HepG2 (cell line): Measurements from ENCODE around the gene DENND5B. TPM values are rescaled to one million over a fixed set of nuclear protein-coding genes. Genes with fewer than 3 reads are reported as not detected.

Source experiments
- ATAC-seq: fragments of 200-7000 bp; cut with Tn5 transposase; 3 replicates; pipeline ENCODE4 v1.9.1; 2020; ENCODE audit warnings: mild to moderate bottlenecking, moderate library complexity
- BruUV-seq: library from RNA; stranded (reverse); fragments of 400-500 nt; replicated peaks from 2 replicates; lab custom pipeline; 2021; lab: Mats Ljungman, UMichigan
- CTCF ChIA-PET: fragments of 300-600 bp; formaldehyde crosslinking; extraction: SDS; loops from one replicate; lab custom pipeline; 2021; ENCODE audit warnings: low total read pairs, inconsistent platforms, low intra/inter-chr PET ratio; lab: Yijun Ruan, JAX
- POLR2A ChIA-PET: fragments of 350-600 bp; sonication (Branson Sonifier 250); formaldehyde crosslinking; loops from one replicate; lab custom pipeline; 2020; ENCODE audit warnings: antibody characterized with exemption, inconsistent platforms; lab: Yijun Ruan, JAX
- DNase-seq: peaks from one replicate; pipeline ENCODE4 v3.0.0-alpha.2; 2015; ENCODE audit warnings: low spot score
- FAIRE-seq: peaks from 3 replicates; lab custom pipeline; 2011; peaks lifted over from hg19 to GRCh38; lab: Jason Lieb, UNC
- H2AFZ ChIP-seq: one replicate; pipeline ENCODE4 v1.6.1; 2011; ENCODE audit warnings: low read length, inconsistent platforms
- H3K27ac ChIP-seq: fragments of 300-600 bp; 3 replicates; pipeline ENCODE4 v1.8.0; 2011; ENCODE audit warnings: mixed run types, mild to moderate bottlenecking, mixed read lengths, low read length, inconsistent platforms; ENCODE audit not compliant: insufficient read depth; ENCODE audit errors: extremely low read length
- H3K27me3 ChIP-seq, 2 experiments: fragments of 200-600 bp in 1 of 2; 2 replicates in 1 of 2; 3 replicates in 1 of 2; pipeline versions ENCODE4 v1.6.0 to v1.8.0; 2011; ENCODE audit warnings: low read length in 2 of 2, mild to moderate bottlenecking in 2 of 2, moderate library complexity in 2 of 2, inconsistent platforms in 1 of 2; ENCODE audit not compliant: insufficient read depth in 2 of 2, control insufficient read depth in 1 of 2
- H3K36me3 ChIP-seq, 2 experiments: fragments of 200-600 bp in 1 of 2; replicated peaks in 1 of 2; 2 replicates in 1 of 2; 3 replicates in 1 of 2; pipeline versions ENCODE4 v1.5.1 to v1.8.0; 2011; ENCODE audit warnings: low read length in 2 of 2, inconsistent platforms in 1 of 2; ENCODE audit not compliant: insufficient read depth in 2 of 2, control insufficient read depth in 1 of 2
- H3K4me1 ChIP-seq: 2 replicates; pipeline ENCODE4 v1.5.1; 2012; ENCODE audit warnings: low read length, inconsistent platforms; ENCODE audit not compliant: insufficient read depth
- H3K4me2 ChIP-seq: 2 replicates; pipeline ENCODE4 v1.6.0; 2011; ENCODE audit warnings: low read depth, low read length, inconsistent platforms
- H3K4me3 ChIP-seq, 3 experiments: fragments of 200-600 bp in 1 of 3; sonication (generic), shearing (Covaris generic) in 1 of 3; replicated peaks in 1 of 3; 2 replicates each; pipeline ENCODE4 v1.5.1; 2011 to 2016; ENCODE audit warnings: low read length in 3 of 3, inconsistent platforms in 2 of 3, low read depth in 2 of 3, mild to moderate bottlenecking in 2 of 3, control low read depth in 1 of 3, mixed read lengths in 1 of 3; ENCODE audit not compliant: insufficient read depth in 1 of 3
- H3K79me2 ChIP-seq: one replicate; pipeline ENCODE4 v1.6.1; 2011; ENCODE audit warnings: low read length, inconsistent platforms; ENCODE audit not compliant: insufficient read depth
- H3K9ac ChIP-seq: 2 replicates; pipeline ENCODE4 v1.6.0; 2011; ENCODE audit warnings: mild to moderate bottlenecking, low read depth, low read length, inconsistent platforms; ENCODE audit not compliant: insufficient read depth
- H3K9me3 ChIP-seq: 2 replicates; pipeline ENCODE4 v1.5.1; 2012; ENCODE audit warnings: mild to moderate bottlenecking, low read length
- H4K20me1 ChIP-seq: 2 replicates; pipeline ENCODE4 v1.6.0; 2011; ENCODE audit warnings: inconsistent platforms, mild to moderate bottlenecking, low read length, moderate library complexity; ENCODE audit not compliant: insufficient read depth
- BCL6 ChIP-seq: IDR thresholded peaks from 2 replicates; pipeline ENCODE4 v1.6.1; 2016; ENCODE audit warnings: missing genetic modification reagents, missing compliant biosample characterization
- CREB3 ChIP-seq: sonication (generic); formaldehyde crosslinking; IDR thresholded peaks from 2 replicates; pipeline ENCODE4 v1.5.0; 2020; ENCODE audit warnings: missing genetic modification reagents
- HBP1 ChIP-seq: IDR thresholded peaks from 2 replicates; pipeline ENCODE4 v1.6.1; 2016; ENCODE audit warnings: low read depth, control low read depth
- HNRNPH1 ChIP-seq: fragments of 200-400 bp; formaldehyde crosslinking; optimal IDR thresholded peaks from 2 replicates; pipeline ENCODE3; 2017; ENCODE audit warnings: mild to moderate bottlenecking, low read depth, low read length
- KMT2B ChIP-seq: IDR thresholded peaks from 2 replicates; pipeline ENCODE4 v1.6.1; 2016; ENCODE audit warnings: missing genetic modification reagents, missing compliant biosample characterization
- MAFF ChIP-seq: IDR thresholded peaks from 2 replicates; pipeline ENCODE4 v1.6.1; 2011; ENCODE audit warnings: low read depth, low read length, improper control_type of control experiment
- PPARG ChIP-seq: conservative IDR thresholded peaks from 2 replicates; pipeline ENCODE4 v1.6.1; 2016; ENCODE audit warnings: missing biosample characterization, missing genetic modification reagents
- RBM39 ChIP-seq: fragments of 200-400 bp; formaldehyde crosslinking; IDR thresholded peaks from one replicate; pipeline ENCODE4 v1.6.1; 2018; ENCODE audit warnings: antibody characterized with exemption, mild to moderate bottlenecking, low read depth, low read length; ENCODE audit not compliant: poor library complexity, severe bottlenecking
- SRSF4 ChIP-seq: fragments of 200-400 bp; formaldehyde crosslinking; IDR thresholded peaks from one replicate; pipeline ENCODE4 v1.6.1; 2018; ENCODE audit warnings: mild to moderate bottlenecking, low read depth, low read length, moderate library complexity; ENCODE audit not compliant: poor library complexity, severe bottlenecking
- SUZ12 ChIP-seq: fragments of 150-350 bp; IDR thresholded peaks from 2 replicates; pipeline ENCODE4 v1.6.1; 2014; ENCODE audit warnings: low read depth, low read length
- ZNF451 ChIP-seq: sonication (generic); formaldehyde crosslinking; IDR thresholded peaks from 2 replicates; pipeline ENCODE4 v1.5.0; 2020; ENCODE audit warnings: mild to moderate bottlenecking, missing genetic modification reagents
- ZNF674 ChIP-seq: sonication (generic); formaldehyde crosslinking; IDR thresholded peaks from 2 replicates; pipeline ENCODE4 v1.5.0; 2020; ENCODE audit warnings: low read depth, mild to moderate bottlenecking, missing genetic modification reagents
- ZSCAN20 ChIP-seq: sonication (generic); formaldehyde crosslinking; IDR thresholded peaks from 2 replicates; pipeline ENCODE4 v1.4.0; 2020; ENCODE audit warnings: missing genetic modification reagents, mild to moderate bottlenecking, borderline replicate concordance
- whole genome bisulfite sequencing: methylation state at CpG from one replicate; pipeline ENCODE4 v1.1.6; 2017; ENCODE audit warnings: low lambda C conversion rate; 5-methylcytosine and 5-hydroxymethylcytosine counted together
- in situ Hi-C: cut with HindIII; loops from 2 replicates; pipeline ENCODE4 v1.10.0; 2017; ENCODE audit warnings: low pct_unique_long_range_greater_than_20kb; ENCODE audit not compliant: extremely low pct_ligation_motif_present
- intact Hi-C: fragments of 100-400 bp; cut with micrococcal nuclease; formaldehyde crosslinking; loops from one replicate; pipeline ENCODE4 v1.10.0; 2022; ENCODE audit not compliant: unreplicated experiment
- polyA plus RNA-seq, 8 experiments: library from polyadenylated mRNA; depleted of rRNA in 3 of 8; stranded (reverse) in 7 of 8; unstranded in 1 of 8; fragments of >200 nt; fragmentation: Illumina TruSeq in 4 of 8; extraction: Trizol in 4 of 8; gene quantifications; 2 replicates each; pipeline versions ENCODE4 v1.2.1 to v1.2.3, GENCODE V29; 2011 to 2016; ENCODE audit warnings: low read depth in 4 of 8, missing spikeins in 1 of 8, mixed read lengths in 1 of 8; ENCODE audit not compliant: insufficient read depth in 1 of 8
- total RNA-seq, 5 experiments: library from RNA; depleted of rRNA; stranded (reverse); fragments of >200 nt; fragmentation: Illumina TruSeq; extraction: Trizol; gene quantifications; 2 replicates each; pipeline ENCODE4 v1.2.3, GENCODE V29; 2016; ENCODE audit warnings: low read depth in 1 of 5
- TF ChIP-seq, protein P1 (sequence below): sonication (generic); formaldehyde crosslinking; IDR thresholded peaks from 2 replicates; pipeline ENCODE4 v1.4.0; 2020; ENCODE audit warnings: mild to moderate bottlenecking, missing genetic modification reagents

The DENND5B gene
- total and polyA plus RNA-seq, 2 of the 13 experiments (the other 11 are each of a cell fraction or from before 2014, with no cell fraction given) = 14.7 to 18.7 TPM

DNA sequence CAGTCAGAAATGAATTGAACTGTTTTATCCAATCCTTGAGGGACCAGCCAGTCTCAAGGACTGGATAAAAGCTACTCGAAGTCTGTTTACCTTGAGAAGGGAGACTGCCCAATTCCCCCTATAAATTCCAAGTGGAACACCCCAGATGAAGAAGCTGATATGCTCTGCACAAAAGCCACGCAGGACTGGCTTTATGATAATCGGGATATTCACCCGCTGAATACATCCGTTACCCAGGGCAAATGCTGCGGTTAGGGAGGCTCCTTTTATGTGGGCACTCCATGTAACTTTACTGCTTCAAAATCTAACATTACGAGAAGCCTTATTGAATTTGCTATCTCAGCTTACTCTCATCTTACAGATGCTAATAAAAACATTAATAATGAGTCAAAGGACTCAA lies 119.1 kb downstream of the DENND5B start:
- ATAC-seq = no peak
- no peak overlapping the region for H3K9ac ChIP-seq
- H3K4me3 ChIP-seq = no peak overlapping the region
- no peak overlapping the region for H3K4me2 ChIP-seq
- ChIA-PET POLR2A (no interaction called here), CTCF (no interaction called here)
- no peak for FAIRE-seq
- no TSS peak for BruUV-seq
- H3K9me3 ChIP-seq = no peaks in the 10 kb centered on the region
- H3K27me3 ChIP-seq = no peaks in the 10 kb centered on the region
- in situ Hi-C loops = no loop called here
- no peaks in the 10 kb centered on the region for H3K79me2 ChIP-seq
- H3K4me1 ChIP-seq = peaks cover 38% of the 10 kb centered on the region
- no peak overlapping the region for H2AFZ ChIP-seq
- no peak for DNase-seq
- intact Hi-C loops = no loop called here
- H3K27ac ChIP-seq = no peak overlapping the region
- TF ChIP-seq ZSCAN20 (CRISPR knock-in tag) = no peak
- no peak for TF ChIP-seq SRSF4
- TF ChIP-seq MAFF = no peak
- TF ChIP-seq ZNF451 = no peak
- TF ChIP-seq SUZ12 = no peak
- TF ChIP-seq, protein P1, sequence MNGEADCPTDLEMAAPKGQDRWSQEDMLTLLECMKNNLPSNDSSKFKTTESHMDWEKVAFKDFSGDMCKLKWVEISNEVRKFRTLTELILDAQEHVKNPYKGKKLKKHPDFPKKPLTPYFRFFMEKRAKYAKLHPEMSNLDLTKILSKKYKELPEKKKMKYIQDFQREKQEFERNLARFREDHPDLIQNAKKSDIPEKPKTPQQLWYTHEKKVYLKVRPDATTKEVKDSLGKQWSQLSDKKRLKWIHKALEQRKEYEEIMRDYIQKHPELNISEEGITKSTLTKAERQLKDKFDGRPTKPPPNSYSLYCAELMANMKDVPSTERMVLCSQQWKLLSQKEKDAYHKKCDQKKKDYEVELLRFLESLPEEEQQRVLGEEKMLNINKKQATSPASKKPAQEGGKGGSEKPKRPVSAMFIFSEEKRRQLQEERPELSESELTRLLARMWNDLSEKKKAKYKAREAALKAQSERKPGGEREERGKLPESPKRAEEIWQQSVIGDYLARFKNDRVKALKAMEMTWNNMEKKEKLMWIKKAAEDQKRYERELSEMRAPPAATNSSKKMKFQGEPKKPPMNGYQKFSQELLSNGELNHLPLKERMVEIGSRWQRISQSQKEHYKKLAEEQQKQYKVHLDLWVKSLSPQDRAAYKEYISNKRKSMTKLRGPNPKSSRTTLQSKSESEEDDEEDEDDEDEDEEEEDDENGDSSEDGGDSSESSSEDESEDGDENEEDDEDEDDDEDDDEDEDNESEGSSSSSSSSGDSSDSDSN (CRISPR knock-in tag) = no peak
- TF ChIP-seq HBP1 (CRISPR knock-in tag) = no peak
- TF ChIP-seq BCL6 (CRISPR knock-in tag) = no peak
- TF ChIP-seq KMT2B = no peak
- TF ChIP-seq ZNF674 = no peak
- TF ChIP-seq CREB3 (CRISPR knock-in tag) = no peak
- TF ChIP-seq PPARG = no peak
- TF ChIP-seq RBM39 = no peak
- TF ChIP-seq HNRNPH1 = no peak
- H4K20me1 ChIP-seq = no peaks in the 10 kb centered on the region
- WGBS = 100% methylated on average over 7 of the region's 7 CpGs
- no peaks in the 10 kb centered on the region; a peak in 1 of 5 replicates for H3K36me3 ChIP-seq
